Body of pancreas (tissue), 4 donors: ENCODE data around the gene THAP7.

Source experiments
- POLR2A ChIP-seq, 3 donors: fragments of 450-650 bp; IDR thresholded peaks; one replicate each; pipeline ENCODE4 v1.6.1; 2016; ENCODE audit warnings: antibody characterized with exemption in 3 of 3, mild to moderate bottlenecking in 2 of 3
- TF ChIP-seq, protein P1 (sequence below), 7 experiments: fragments of 450-650 bp in 4 of 7; fragments of 200-600 bp in 3 of 7; sonication (generic) in 3 of 7; IDR thresholded peaks; one replicate each; pipeline ENCODE4 v1.5.1; 2016 to 2019; ENCODE audit warnings: antibody characterized with exemption in 7 of 7

DNA sequence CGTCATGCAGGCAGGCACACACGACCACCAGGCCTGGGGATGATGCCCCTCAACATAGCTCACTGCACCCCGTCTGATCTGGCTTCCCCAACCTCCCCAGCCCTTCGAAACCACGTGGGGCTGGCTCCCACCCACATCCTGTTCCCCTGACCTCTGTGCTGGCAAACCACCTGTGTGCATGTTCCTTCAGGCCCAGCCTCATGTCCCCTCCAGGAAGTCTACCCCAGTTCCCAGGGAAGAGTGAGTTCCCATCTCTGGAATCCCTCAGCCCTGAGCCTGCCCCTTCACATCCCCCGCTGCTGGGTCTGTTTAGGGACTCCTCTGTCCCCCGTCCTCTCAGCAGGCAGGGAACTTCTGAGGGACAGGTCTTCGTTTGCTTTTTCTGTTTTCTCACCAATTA is 23.3 kb upstream of the THAP7 start:
- TF ChIP-seq, protein P1, sequence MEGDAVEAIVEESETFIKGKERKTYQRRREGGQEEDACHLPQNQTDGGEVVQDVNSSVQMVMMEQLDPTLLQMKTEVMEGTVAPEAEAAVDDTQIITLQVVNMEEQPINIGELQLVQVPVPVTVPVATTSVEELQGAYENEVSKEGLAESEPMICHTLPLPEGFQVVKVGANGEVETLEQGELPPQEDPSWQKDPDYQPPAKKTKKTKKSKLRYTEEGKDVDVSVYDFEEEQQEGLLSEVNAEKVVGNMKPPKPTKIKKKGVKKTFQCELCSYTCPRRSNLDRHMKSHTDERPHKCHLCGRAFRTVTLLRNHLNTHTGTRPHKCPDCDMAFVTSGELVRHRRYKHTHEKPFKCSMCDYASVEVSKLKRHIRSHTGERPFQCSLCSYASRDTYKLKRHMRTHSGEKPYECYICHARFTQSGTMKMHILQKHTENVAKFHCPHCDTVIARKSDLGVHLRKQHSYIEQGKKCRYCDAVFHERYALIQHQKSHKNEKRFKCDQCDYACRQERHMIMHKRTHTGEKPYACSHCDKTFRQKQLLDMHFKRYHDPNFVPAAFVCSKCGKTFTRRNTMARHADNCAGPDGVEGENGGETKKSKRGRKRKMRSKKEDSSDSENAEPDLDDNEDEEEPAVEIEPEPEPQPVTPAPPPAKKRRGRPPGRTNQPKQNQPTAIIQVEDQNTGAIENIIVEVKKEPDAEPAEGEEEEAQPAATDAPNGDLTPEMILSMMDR (IDR thresholded peaks at IDR 0.05) = no peak
- no peak for TF ChIP-seq POLR2A (IDR thresholded peaks at IDR 0.05)
